ELF-1 (cell line): ENCODE results near the gene NR1I3.
"Not testable (repeated sequence)": the region's sequence is repeated elsewhere in the genome, so short reads cannot be mapped to it uniquely, and the experiment has no call there.

Source experiments
- DNase-seq: peaks from one replicate; pipeline ENCODE4 v3.0.0-alpha.2; 2016; ENCODE audit warnings: low read depth, low spot score

The NR1I3 gene

DNA sequence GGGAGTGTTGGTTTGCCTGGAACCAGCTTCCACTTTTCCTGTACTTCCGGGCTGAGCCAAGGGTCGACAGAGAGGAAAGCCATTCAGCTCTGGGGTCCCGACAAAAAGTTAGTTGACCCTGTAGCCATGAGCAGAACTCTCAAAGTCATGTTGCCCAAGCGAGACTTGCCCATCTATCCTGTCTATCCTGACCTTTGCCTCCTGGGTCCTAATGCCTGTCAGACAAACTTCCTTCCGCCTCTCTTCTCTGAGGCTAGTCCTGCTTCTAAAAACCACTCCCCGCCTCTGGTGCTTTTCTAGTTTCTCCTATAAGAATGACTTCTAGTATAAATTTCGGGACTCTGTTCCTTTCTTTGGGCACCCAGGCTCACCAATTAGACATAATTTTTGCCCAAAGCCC is 12.8 kb upstream of the NR1I3 start:
- no peak for DNase-seq

DNA sequence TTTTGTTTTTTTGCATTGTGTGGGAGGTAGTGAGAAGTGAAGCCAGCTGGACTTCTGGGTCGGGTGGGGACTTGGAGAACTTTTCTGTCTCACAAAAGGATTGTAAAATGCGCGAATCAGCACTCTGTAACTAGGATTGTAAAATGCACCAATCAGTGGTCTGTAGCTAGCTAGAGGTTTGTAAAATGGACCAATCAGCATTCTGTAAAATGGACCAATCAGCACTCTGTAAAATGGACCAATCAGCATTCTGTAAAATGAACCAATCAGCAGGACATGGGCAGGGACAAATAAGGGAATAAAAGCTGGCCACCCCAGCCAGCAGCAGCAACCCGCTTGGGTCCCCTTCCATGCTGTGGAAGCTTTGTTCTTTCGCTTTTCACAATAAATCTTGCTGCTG is 12.1 kb upstream of the NR1I3 start:
- DNase-seq, result not testable (repeated sequence)

GRCh38 chr1:161244888-161245287 is 6.9 kb upstream of the NR1I3 start:
- no peak for DNase-seq

DNA sequence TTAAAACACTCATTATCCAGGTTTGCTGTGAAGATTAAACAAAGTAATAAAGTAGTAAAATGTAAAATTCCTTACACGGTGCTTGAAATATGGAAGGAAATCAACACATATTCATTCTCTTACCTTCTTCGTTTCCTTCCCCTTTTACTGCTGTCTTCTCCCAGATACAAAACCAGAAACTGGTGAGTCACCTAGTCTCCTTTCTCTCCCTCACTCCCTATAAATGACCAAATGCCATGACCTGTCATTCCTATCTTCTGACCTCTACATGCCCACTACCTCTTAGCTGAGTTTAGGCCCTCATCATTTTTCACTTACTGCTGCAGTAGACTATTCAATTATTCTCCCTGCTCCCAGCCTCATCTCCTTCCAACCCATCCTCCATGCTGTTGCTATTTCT is 4.3 kb upstream of the NR1I3 start:
- no peak for DNase-seq

GRCh38 chr1:161241682-161242081 is 3.7 kb upstream of the NR1I3 start:
- DNase-seq, result no peak

DNA sequence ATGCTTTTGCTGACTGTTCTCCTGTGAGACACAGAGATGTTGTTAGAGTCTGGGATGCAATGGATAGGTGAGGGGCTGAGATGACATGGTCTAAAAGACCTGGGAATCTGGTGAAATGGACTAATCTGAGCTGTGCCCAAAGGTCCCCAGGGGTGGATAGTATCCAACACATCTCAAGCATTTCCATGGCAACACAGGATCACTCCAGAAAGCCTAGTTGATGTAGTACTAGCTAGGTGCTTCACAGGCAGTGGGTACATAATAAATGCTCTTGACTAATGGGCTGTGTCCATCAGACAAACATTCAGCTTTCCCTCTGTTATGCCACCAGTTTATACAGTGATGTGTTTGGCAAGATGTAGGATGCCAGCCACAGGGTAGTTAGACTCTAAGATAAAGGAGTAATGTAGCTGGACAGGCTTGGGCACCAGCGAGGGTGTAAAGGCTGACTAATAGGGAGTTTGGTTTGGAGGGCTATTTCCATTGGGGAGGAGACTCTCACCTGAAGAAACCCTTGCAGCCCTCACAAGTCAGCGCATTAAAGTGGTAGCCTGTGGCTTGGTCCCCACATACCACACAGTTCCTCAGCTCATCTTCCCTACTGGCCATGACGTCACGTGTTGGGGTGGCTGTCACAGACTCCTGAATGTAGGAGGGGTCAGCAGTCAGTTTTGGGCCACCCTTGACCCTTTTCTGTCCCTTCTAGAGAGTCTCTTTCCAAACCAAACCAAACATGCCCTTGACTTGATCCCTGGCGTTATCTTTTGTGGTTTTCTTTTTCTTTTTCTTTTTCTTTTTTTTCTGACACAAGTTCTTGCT is 1.8 kb downstream of the NR1I3 start:
- DNase-seq, result no peak

GRCh38 chr1:161233102-161233501 is 4.9 kb downstream of the NR1I3 start:
- no peak for DNase-seq

GRCh38 chr1:161230762-161231161 is 7.2 kb downstream of the NR1I3 start:
- DNase-seq, result no peak

- no peak for DNase-seq
Measured at GRCh38 chr1:161229896-161230295, 8.1 kb downstream of the NR1I3 start.

DNA sequence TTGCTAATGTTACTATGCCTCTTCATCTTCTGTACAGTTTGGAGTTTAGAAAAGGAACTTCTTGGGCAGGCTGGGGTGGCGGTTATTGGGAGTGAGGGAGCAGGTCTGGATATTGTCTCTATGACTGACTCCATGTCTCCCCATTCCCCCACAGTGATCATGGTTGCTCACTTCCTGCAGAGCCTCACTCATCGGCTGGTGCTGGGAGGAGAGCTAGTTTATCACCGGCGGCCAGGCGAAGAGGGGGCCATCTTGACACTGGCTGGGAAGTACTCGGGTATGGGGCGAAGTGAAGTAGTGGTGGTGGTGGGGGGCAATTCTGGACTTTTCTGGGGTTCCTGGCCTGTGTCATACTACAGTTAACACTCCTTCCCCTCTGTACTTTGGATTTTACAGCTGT is 10.0 kb downstream of the NR1I3 start:
- no peak for DNase-seq

- peak; percentile 86 for DNase-seq
Measured at GRCh38 chr1:161227196-161227871, 10.7 kb downstream of the NR1I3 start.

- DNase-seq, result no peak
Measured at GRCh38 chr1:161226759-161227158, 11.2 kb downstream of the NR1I3 start.

DNA sequence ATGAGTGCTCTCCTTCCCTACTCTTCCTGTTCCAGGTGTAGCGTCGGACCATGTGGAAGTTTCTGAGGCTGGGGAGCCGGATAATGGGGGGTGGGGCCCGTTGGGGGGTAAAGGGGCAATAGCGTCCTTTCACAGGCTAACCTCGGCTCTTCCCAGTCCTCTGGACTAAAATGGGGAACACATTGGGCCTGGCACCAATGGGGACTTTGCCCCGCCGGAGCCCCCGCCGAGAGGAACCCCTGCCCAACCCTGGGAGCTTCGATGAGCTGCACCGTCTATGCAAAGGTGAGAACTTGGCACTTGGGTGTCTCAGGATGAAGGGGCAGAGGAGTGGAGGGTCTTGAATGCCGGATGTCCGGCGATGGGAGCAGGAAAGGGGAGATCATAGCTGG is 11.7 kb downstream of the NR1I3 start:
- DNase-seq, result no peak

- DNase-seq, result peak; percentile 100
Measured at GRCh38 chr1:161225534-161226319, 12.3 kb downstream of the NR1I3 start, which contains the start of gene TOMM40L. Gene TOMM40L (plus strand): TSS chr1:161226060. CDS start chr1:161226490, 430 bp downstream.

DNA sequence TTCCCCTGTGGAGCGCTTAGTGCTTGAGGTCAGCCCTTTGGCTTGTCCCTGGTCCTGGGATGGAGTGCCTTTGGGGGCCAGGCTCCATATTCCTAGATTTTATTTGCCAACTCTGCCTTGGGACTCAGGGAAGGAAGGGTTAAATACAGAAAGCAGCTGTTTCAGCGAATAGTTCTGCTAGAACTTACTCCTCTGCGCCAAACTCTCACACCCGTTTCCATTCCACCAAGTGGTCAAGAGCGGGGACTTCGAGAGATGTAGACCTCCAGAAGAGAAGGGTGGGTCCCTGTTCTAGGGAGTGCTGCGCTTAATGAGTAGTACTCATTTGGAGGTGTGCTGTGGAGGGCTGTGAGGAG is 12.8 kb downstream of the NR1I3 start:
- DNase-seq, result no peak

DNA sequence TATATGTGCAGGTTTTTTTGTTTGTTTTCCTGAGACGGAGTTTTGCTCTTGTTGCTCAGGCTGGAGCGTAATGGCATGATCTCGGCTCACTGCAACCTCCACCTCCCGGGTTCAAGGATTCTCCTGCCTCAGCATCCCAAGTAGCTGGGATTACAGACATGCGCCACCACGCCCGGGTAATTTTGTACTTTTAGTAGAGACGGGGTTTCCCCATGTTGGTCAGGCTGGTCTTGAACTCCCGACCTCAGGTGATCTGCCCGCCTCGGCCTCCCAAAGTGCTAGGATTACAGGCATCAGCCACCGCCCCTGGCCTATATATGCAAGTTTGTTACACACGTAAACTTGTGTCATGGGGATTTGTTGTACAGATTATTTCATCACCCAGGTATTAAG is 13.3 kb downstream of the NR1I3 start:
- DNase-seq, result not testable (repeated sequence)

- no peak for DNase-seq
Measured at GRCh38 chr1:161223805-161224694, 14.0 kb downstream of the NR1I3 start.

- no peak for DNase-seq
Measured at GRCh38 chr1:161222175-161223019, 15.6 kb downstream of the NR1I3 start.

DNA sequence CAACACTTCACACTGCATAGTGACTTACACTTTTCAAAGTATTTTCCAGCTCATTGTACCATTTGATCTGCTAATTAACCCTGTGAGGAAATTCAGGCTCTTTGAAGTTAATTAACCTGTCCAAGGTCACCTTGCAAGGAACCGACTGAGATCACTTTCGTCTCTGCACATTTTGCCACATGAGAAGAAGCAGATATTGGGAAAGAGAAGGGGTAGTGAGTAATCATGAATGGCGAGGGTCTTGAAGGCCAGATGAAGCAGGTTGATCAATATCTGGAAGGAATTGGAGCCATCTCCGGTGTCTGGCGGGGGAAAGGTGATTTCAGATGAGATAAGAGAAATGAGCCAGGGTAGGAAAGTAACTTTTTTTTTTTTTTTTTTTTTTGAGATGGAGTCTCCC is 18.0 kb downstream of the NR1I3 start:
- no peak for DNase-seq

- DNase-seq, result no peak
Measured at GRCh38 chr1:161219078-161219892, 18.7 kb downstream of the NR1I3 start.
